Activated T-helper 2 cell treated with anti-CD3 and anti-CD28 coated beads, Interferon-gamma antibody, Interleukin-2, Interleukin-4, amounts not matched to agents 10 μg/mL and 5 μg/mL and 100 μg/mL, durations not matched to agents 14 hours and 24 hours and 36 hours (primary cell): ENCODE measurements around the gene DNAAF2. TPM values are rescaled to one million over a fixed set of nuclear protein-coding genes. Genes with fewer than 3 reads are reported as not detected.
"Not testable (repeated sequence)": the region's sequence is repeated elsewhere in the genome, so short reads cannot be mapped to it uniquely, and the experiment has no call there.

Experiments used
- DNase-seq: peaks from one replicate; pipeline ENCODE4 v3.0.0; 2021; ENCODE audit warnings: low spot score
- H3K27ac Mint-ChIP-seq: one replicate; pipeline ENCODE4 v1.8.0; 2021; ENCODE audit warnings: mixed read lengths
- H3K27me3 Mint-ChIP-seq: one replicate; pipeline ENCODE4 v1.8.0; 2021; ENCODE audit warnings: low read depth, mixed read lengths
- H3K36me3 Mint-ChIP-seq: one replicate; pipeline ENCODE4 v1.8.0; 2021; ENCODE audit warnings: low read depth, mixed read lengths
- H3K4me1 Mint-ChIP-seq: one replicate; pipeline ENCODE4 v1.8.0; 2021; ENCODE audit warnings: low read depth, mixed read lengths
- H3K4me3 Mint-ChIP-seq: one replicate; pipeline ENCODE4 v1.8.0; 2021; ENCODE audit warnings: low read depth, mild to moderate bottlenecking, moderate library complexity, mixed read lengths
- H3K9me3 Mint-ChIP-seq: one replicate; pipeline ENCODE4 v1.8.0; 2021; ENCODE audit warnings: mixed read lengths
- intact Hi-C: fragments of 100-400 bp; cut with micrococcal nuclease; formaldehyde crosslinking; loops from one replicate; pipeline ENCODE4 v1.15.1; 2023
- total RNA-seq: library from RNA; stranded (reverse); gene quantifications from 2 replicates; pipeline ENCODE4 v1.2.3, GENCODE V29; 2022

Gene DNAAF2
- 10.5 and 11.4 TPM in 2 replicates for total RNA-seq

DNA sequence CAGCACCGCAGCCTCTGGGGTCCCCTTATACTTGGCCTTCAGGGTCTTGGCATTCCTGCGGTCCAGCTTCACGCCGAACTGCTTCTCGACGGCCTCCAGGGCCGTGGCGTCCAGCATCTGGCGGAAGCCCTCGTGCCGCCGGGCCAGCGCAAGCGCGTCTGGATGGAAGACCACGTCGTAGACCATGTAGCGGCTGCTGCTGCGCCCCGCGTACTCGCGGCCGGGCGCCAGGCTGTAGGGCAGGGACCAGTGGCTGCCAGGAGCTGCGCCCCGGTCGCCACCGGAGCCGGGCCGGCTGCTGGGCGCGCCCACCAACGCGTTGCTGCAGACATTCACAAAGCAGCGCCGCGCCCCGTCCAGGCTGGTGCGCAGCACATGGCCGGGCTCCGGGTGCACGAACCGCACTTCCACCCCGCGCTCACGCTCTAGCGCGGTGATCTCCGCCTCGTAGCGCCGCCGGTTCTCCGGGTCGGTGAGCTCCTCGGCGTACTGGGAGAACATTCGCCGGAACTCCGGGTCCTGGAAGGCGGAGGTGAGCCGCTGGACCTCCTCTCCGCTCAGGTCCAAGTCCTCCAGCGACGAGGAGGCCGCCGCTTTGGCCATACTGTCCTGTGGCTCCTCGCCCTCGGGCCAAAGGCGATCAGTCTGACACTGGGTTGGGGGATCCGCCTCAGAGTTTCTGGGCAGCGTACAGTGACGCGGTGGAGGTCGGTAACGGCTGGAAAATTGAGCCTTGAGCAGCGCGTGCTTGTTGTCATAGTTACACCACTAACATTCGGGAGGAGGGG lies at the start of gene DNAAF2:
TSS of gene DNAAF2 (minus strand) at position 698 of the 788 bp plus-strand sequence. CDS start at position 603, 95 bp downstream.
- peak within 1 kb of the TSS; percentile 98 for H3K27ac Mint-ChIP-seq
- peaks cover 44% of the 10 kb centered on the region for H3K36me3 Mint-ChIP-seq
- H3K27me3 Mint-ChIP-seq = no peaks in the 10 kb centered on the region
- DNase-seq = peak; percentile 60
- H3K4me1 Mint-ChIP-seq = peaks cover 33% of the 10 kb centered on the region
- intact Hi-C loops = loop anchor here (1.0 to 5.0 kb wide), 7 partner anchors 14 to 678 kb away; partner anchors contain the start of genes DMAC2L, KLHDC1, KLHDC2 and L2HGDH
- no peaks in the 10 kb centered on the region for H3K9me3 Mint-ChIP-seq
- peak within 1 kb of the TSS; percentile 99 for H3K4me3 Mint-ChIP-seq

GRCh38 chr14:49679271-49679670 lies 44.2 kb upstream of the DNAAF2 start:
- H3K4me1 Mint-ChIP-seq = peaks cover 12% of the 10 kb centered on the region
- no peaks in the 10 kb centered on the region for H3K27me3 Mint-ChIP-seq
- intact Hi-C loops = loop anchor here (1.0 kb wide), 1 partner anchor 8 kb away; no protein-coding TSS in a partner anchor
- no peak overlapping the region for H3K4me3 Mint-ChIP-seq
- no peak for DNase-seq
- H3K27ac Mint-ChIP-seq = peak overlapping the region; percentile 42
- no peaks in the 10 kb centered on the region for H3K9me3 Mint-ChIP-seq
- H3K36me3 Mint-ChIP-seq = peaks cover 59% of the 10 kb centered on the region

DNA sequence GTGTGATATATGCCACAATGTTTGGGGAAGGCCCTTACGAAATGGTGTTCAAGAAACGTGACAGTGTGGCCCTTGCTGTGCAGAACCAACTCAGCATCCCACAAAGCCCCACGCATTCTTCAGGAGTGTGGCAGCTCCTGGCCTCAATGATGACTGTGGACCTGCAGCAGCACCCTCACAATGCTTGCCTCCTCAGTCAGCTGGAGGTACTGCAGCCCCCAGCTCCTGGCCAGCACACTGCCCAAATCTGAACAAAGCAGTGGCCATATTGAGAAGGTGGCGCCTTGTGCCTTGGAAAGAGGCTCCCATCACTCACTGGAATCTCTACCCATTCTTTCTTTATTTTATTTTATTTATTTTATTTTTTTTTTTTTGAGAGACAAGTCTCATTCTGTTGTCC lies 42.6 kb upstream of the DNAAF2 start:
- Mint-ChIP-seq H3K9me3 (no peaks in the 10 kb centered on the region), H3K27ac (no peak overlapping the region), H3K27me3 (no peaks in the 10 kb centered on the region), H3K4me3 (no peak overlapping the region), H3K36me3 (peaks cover 65% of the 10 kb centered on the region), H3K4me1 (peaks cover 8% of the 10 kb centered on the region)
- intact Hi-C loops = no loop called here
- no peak for DNase-seq

GRCh38 chr14:49673586-49673985 lies 38.5 kb upstream of the DNAAF2 start:
- Mint-ChIP-seq H3K9me3 (no peaks in the 10 kb centered on the region), H3K4me1 (no peaks in the 10 kb centered on the region), H3K36me3 (peaks cover 61% of the 10 kb centered on the region), H3K27me3 (no peaks in the 10 kb centered on the region), H3K4me3 (no peak overlapping the region), H3K27ac (no peak overlapping the region)
- intact Hi-C loops = no loop called here
- DNase-seq = no peak

DNA sequence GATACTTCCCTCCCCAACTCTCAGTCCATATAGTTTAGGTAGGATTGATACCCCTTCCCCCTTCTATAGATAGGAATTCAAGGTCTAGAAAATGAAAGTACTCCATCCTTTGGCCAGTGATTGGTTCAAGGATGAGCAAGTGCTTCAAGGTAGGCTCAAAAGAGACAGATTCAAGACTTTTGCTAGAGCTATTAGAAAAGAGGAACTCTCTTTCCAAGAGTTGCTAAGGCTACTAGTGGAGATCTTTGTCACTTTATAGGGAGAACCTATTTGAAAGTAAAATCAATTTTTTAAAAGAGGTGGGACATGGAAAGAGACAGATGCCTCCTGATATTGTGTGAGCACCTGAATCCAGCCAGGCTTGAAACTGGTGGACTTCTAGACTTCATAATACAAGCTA lies 35.4 kb upstream of the DNAAF2 start:
- Mint-ChIP-seq H3K27ac (no peak overlapping the region), H3K36me3 (peaks cover 59% of the 10 kb centered on the region), H3K4me1 (no peaks in the 10 kb centered on the region), H3K27me3 (no peaks in the 10 kb centered on the region), H3K4me3 (no peak overlapping the region), H3K9me3 (no peaks in the 10 kb centered on the region)
- intact Hi-C loops = no loop called here
- DNase-seq = no peak

DNA sequence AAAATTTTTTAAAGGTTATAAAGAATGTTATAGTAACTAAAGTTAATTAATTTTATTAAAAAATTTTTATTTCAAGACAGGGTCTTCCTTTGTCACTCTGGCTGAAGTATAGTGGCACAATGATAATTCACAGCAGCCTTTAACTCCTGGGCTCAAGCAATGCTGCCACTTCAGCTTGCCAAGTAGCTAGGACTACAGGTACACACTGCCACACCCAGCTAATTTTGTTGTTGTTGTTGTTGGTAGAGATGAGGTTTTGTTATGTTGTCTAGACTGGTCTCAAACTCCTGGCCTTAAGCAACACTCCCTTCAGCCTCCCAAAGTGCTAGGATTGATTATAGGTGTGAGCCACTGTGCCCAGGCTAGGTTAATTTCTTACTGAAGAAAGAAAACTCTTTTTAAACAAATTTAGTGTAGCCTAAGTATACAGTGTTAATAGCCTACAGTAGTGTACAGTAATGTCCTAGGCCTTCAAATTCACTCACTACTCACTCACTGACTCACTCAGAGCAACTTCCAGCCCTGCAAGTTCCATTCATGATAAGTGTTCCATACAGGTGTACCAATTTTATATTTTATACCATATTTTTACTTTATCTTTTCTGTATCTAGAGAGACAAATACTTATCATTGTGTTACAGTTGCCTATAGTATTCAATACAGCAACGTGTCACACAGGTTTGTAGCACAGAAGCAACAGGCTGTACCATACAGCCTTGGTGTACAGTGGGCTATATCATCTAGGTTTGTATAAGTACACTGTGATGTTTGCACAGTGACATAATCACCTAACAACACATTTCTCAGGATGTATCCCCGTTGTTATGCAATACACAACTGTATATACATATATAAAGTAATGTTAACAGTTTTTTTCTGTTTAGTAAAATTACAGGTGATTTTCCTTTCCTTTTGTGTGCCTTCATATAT lies 24.7 kb upstream of the DNAAF2 start:
- Mint-ChIP-seq H3K4me3 (no peak overlapping the region), H3K4me1 (peaks cover 3% of the 10 kb centered on the region), H3K36me3 (peaks cover 22% of the 10 kb centered on the region), H3K27ac (no peak overlapping the region), H3K27me3 (no peaks in the 10 kb centered on the region), H3K9me3 (no peaks in the 10 kb centered on the region)
- intact Hi-C loops = no loop called here
- no peak for DNase-seq

DNA sequence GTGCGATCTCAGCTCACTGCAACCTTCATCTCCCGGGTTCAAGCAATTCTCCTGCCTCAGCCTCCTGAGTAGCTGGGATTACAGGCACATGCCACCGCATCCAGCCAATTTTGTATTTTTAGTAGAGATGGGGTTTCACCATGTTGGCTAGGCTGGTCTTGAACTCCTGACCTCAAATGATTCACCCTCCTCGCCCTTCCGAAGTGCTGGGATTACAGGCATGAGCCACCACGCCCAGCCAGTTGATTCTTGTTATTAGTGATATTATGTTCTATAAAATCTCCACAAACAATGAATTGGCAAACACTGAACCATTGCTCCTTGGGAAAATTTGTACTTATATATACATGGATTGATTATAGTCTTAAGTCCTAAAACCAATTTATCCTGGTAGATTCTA lies 22.5 kb upstream of the DNAAF2 start:
- H3K27me3 Mint-ChIP-seq, H3K9me3 Mint-ChIP-seq, H3K4me1 Mint-ChIP-seq, H3K27ac Mint-ChIP-seq, intact Hi-C loops, DNase-seq, H3K4me3 Mint-ChIP-seq: not testable (repeated sequence)
- H3K36me3 Mint-ChIP-seq = peaks cover 17% of the 10 kb centered on the region

- no peaks in the 10 kb centered on the region for H3K4me1 Mint-ChIP-seq
- H3K27ac Mint-ChIP-seq = no peak overlapping the region
- no peaks in the 10 kb centered on the region for H3K27me3 Mint-ChIP-seq
- H3K4me3 Mint-ChIP-seq = no peak overlapping the region
- H3K36me3 Mint-ChIP-seq = peaks cover 15% of the 10 kb centered on the region
- no peak for DNase-seq
- no peaks in the 10 kb centered on the region for H3K9me3 Mint-ChIP-seq
- intact Hi-C loops = no loop called here
These were observed 19.5 kb upstream of the DNAAF2 start for GRCh38 chr14:49654511-49654910.

DNA sequence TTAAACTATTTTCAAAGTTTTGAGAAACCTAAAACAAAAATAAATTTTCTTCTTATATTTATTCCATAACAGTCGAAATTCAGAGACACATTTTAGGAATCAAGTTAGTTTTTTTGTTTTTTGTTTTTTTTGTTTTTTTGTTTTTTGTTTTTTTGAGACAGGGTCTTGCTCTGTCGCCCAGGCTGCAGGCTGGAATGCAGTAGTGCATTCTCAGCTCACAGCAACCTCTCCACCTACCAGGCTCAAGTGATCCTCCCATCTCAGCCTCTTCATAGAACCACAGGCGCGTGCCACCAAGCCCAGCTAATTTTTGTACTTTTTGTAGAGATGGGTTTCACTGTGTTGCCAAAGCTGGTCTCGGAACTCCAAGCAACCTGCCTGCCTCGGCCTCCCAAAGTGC lies 18.5 kb upstream of the DNAAF2 start:
- intact Hi-C loops = no loop called here
- DNase-seq = no peak
- H3K27ac Mint-ChIP-seq = no peak overlapping the region
- peaks cover 15% of the 10 kb centered on the region for H3K36me3 Mint-ChIP-seq
- H3K4me1 Mint-ChIP-seq = no peaks in the 10 kb centered on the region
- H3K4me3 Mint-ChIP-seq = no peak overlapping the region
- H3K27me3 Mint-ChIP-seq = no peaks in the 10 kb centered on the region
- H3K9me3 Mint-ChIP-seq = no peaks in the 10 kb centered on the region

DNA sequence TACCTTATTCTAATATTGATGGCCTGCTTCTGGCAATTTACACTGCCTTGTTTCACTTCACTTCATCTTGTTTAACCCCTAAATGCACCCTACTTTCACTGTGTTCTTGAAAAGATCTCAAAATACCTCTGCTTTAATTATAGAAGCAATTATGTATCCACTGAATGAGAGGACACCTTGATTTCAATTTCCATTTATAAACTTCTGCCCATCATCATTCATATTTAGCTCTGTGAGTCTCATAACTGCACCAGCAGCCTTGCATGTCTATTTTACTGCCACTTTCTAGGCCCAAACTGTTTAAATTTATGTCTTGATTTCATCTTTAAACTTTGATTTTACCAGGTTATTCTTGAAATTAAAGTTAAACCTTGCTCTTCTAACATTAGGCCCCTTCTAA lies 7.1 kb upstream of the DNAAF2 start:
- Mint-ChIP-seq H3K9me3 (no peaks in the 10 kb centered on the region), H3K4me1 (peaks cover 30% of the 10 kb centered on the region), H3K36me3 (peaks cover 59% of the 10 kb centered on the region), H3K27me3 (no peaks in the 10 kb centered on the region), H3K27ac (peak overlapping the region; percentile 30), H3K4me3 (no peak overlapping the region)
- intact Hi-C loops = no loop called here
- no peak for DNase-seq

- H3K27ac Mint-ChIP-seq = peak overlapping the region; percentile 30
- no peak overlapping the region for H3K4me3 Mint-ChIP-seq
- peaks cover 59% of the 10 kb centered on the region for H3K36me3 Mint-ChIP-seq
- no peak for DNase-seq
- no peaks in the 10 kb centered on the region for H3K27me3 Mint-ChIP-seq
- H3K4me1 Mint-ChIP-seq = peaks cover 32% of the 10 kb centered on the region
- H3K9me3 Mint-ChIP-seq = no peaks in the 10 kb centered on the region
- intact Hi-C loops = no loop called here
These were observed 6.7 kb upstream of the DNAAF2 start for GRCh38 chr14:49641697-49642129.

DNA sequence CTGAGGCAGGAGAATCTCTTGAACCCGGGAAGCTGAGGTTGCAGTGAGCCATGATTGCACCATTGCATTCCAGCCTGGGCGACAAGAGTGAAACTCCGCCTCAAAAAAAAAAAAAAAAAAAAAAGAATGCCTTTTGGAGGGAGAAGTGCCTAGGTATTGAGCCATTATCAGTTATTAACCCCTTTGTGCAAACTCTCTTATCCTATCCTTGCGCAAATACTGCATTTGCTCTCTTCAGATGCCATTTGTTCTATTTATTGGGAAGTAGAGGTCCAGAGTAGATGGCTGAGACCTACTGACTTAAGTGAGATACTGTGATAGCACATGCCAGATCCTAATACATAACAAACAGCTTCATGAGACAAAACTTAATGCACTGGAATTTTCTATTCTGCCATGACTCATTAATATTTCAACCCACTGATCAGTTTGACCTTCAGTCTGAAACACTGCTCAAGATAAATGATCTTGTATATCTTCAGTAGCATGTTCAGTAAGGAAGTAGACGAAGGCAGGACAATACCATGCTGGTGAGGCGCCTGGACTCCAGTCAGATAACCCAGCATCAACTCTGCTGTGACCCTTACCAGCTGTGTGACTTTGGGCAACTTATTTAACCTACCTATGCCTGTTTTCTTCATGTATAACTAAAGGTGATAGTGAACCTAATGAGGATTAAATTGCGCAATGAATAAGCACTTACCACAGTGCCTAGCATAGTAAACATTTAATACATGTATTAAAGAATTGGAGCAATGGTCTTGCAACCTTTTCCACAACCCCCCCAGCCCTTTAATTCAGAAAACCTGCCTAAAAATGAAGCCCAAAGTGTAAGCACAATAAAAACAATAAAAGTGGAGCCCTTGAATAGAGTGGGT lies 5.7 kb upstream of the DNAAF2 start:
- intact Hi-C loops = no loop called here
- DNase-seq = no peak
- H3K27me3 Mint-ChIP-seq = no peaks in the 10 kb centered on the region
- peaks cover 37% of the 10 kb centered on the region for H3K4me1 Mint-ChIP-seq
- no peak overlapping the region for H3K4me3 Mint-ChIP-seq
- H3K27ac Mint-ChIP-seq = peak overlapping the region; percentile 3
- peaks cover 61% of the 10 kb centered on the region for H3K36me3 Mint-ChIP-seq
- no peaks in the 10 kb centered on the region for H3K9me3 Mint-ChIP-seq
